SH-SY5Y (cell line): ENCODE data around the gene RILPL2.

ENCODE experiments used
- GATA2 ChIP-seq: IDR thresholded peaks from 2 replicates; pipeline ENCODE4 v1.6.1; 2011; ENCODE audit warnings: mild to moderate bottlenecking, low read depth, low read length
- GATA3 ChIP-seq: IDR thresholded peaks from 2 replicates; pipeline ENCODE4 v1.6.1; 2011; ENCODE audit warnings: low read depth, mild to moderate bottlenecking, low read length, moderate library complexity

RILPL2 gene

GRCh38 chr12:123390498-123391426 is 45.7 kb downstream of the RILPL2 start:
- TF ChIP-seq GATA3 (no peak), GATA2 (no peak)

DNA sequence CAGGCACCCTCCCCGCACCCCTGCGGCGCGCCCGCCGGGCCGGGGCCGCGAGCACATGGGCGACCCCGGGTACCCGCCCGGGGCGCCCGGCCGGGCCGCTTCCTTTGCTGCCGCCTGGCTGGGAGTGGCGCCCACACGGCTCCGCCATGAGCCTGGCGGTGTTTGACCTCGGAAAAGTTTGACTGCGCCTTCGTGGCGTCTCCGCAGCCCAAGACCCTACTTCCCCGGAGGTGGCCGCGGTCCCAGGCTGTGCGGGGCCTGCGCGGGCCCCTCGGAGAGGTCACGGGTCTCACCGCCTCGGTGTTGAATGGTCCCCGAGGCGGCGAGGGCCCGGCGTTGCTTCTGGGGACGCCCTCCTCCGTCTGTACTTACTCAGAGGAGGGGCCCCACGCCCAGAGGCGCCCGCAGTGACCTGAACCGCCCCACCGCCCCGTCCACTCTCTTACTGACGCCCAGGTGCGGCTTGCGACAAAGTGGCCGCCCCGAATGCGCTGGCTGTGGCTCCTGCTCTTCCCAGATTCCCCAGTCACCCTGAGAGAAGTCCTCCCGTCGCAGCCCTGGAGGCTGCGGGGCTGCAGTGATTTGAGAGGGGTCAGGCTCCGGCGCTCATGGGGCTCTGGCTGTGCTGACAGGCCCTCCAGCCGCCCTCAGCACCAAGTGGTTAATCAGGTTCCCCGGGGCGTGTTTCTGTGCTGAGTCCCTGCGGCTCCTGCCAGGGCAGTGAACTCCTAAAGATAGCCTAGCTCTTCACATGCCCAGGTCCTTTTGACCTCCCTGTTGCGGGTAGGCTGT is 46.7 kb downstream of the RILPL2 start:
- TF ChIP-seq GATA2 (no peak), GATA3 (no peak)

DNA sequence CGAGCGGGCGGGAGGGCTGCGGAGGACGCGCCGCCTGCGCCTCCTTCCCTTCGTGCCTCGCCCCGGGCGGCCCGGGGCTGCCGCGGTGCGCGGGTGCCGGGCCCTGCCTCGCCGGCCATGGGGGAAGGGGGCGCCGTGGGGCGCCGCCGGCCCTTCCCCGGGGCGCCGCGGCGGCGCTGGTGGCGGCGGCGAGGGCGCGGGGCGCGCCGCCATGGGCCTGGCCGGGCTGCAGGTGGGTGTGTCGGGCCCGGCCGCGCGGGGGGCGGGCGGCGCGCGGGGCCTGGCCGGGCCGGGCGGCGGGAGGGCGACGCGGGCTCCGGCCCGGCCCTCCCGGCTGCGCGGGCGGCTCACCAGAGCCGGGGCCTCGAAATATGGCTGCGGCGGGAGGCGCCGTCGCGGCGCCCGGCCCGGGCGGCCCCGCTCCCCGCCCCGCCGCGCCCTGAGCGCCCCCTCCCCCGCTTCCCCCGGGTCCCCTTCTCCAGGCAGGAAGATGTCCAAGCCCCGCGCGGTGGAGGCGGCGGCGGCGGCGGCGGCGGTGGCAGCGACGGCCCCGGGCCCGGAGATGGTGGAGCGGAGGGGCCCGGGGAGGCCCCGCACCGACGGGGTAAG is 47.4 kb downstream of the RILPL2 start:
- TF ChIP-seq GATA2: no peak
- no peak for TF ChIP-seq GATA3

DNA sequence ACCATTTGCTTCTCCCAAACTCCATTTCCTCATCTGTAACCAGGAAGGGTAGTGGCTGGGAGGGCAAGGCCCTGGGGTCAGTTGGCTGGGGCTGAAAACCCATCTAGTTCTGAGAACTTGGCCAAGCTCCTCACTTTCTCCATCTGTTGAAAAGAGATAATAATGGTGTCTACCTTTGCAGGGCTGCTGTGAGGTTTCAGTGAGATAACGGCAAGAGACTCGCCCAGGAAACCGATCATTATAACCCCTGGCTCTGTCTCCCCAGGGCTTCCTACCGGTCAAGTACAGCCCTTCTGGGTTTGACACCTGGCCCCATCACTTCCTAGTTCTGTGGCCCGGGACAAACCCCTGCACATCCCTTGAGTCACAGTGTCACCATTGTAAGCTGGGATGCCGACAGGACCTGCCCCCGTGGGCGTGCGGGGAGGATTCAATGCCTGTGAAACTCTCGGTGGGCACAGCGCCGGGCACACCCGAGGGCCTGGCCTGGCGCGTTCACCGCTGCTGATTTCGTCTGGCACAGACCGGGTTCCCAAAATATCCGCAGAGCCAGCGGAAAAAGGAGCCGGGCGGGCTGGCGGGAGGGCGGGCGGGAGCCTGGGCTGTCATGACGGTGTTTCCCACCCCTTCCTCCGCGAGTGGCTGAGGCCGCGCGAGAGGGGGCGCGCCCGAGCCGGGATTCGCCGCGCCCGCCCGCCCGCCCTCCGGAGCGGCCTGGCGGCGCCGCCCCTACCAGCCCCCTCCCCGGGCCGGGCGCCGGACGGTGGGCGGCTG is 48.1 kb downstream of the RILPL2 start:
- TF ChIP-seq GATA3 (no peak), GATA2 (no peak)

- TF ChIP-seq GATA3 (no peak), GATA2 (no peak)
Observed at GRCh38 chr12:123387508-123388176, 48.8 kb downstream of the RILPL2 start.

DNA sequence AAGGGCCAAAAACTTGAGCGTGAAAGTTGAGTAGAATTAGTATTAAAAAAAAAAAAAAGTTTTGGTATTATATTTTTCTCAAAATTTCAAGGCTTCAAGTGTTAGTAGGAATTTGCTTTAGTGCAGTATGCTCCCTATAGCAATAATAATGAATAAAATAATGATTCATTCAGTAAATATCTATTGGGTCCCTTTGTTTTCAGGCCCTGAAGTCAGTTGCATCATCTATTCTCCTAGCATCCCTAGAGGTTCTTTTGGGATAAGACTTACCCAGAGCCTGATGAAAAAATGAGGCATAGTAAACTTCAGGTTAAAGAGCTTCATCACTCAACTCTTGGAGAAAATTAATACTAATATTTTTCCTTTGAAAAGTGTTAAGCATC is 51.5 kb downstream of the RILPL2 start:
- TF ChIP-seq GATA3 (no peak), GATA2 (no peak)

DNA sequence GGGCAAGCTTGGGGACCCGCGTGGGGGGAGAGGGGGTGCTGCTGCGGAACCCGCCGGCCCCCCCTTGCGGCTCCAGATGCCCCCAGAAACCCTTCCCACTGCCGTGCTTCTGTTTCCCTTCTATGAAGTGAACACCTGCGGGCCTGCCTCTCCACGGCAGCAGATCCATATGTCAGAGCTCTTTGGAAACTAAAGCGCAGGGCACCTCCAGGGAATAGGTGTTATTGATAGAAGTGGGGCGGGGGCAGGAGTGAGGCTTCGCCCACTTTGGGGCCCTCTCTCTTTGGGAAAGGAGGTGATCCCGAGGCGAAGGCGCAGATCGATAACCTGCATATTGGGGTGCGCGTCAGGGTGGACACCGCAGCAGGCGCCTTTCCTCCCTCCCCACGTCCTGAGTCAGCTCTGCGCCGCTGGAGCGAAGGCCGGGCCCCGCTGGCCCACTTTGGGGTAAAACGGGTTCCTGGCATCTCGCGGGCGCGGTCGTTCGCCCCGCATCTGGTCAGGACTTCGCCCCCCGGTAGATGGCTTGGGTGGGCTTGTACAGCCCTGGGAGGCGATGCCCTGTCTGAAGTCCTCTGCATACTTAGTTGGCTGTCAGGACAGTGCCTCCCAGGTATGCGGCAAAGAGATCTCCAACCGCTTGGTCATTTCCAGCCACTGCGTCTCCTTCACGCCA is 52.0 kb downstream of the RILPL2 start:
- TF ChIP-seq GATA3 (no peak), GATA2 (no peak)

DNA sequence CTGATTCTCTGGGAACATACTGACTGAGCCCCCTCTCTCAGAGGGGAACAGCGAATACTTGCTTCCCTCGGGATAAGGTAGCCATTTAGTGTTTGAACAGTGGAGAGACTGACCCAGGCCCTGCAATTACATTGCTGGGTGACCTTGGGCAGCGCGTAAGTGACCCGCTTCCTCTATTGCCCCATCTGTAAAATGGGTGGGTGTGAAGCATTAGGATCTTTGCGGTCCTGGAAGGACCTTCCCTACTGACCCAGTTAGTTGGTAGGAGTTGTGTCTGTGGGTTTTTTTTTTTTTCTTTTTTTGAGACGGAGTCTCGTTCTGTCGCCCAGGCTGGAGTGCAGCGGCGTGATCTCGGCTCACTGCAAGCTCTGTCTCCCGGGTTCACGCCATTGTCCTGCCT is 53.8 kb downstream of the RILPL2 start:
- TF ChIP-seq GATA2 (no peak), GATA3 (no peak)

DNA sequence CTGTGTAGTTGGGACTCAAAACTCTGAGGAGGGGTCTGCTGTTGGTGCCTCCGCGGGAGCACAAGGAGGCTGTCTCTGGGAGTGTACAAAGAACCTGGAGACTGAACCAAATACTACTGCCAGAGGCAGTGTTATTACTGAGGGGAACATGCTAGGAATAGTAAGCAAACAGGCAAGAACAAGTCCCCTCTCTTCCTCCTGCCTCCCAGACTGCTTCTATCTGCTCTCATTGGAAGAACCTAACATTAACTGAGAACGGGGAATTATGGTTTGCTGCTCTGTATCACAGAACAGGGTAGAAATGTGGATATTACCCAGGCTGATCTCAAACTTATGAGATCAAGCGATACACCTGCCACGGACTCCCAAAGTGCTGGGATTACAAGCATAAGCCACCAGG is 57.1 kb downstream of the RILPL2 start:
- TF ChIP-seq GATA2 (no peak), GATA3 (no peak)

DNA sequence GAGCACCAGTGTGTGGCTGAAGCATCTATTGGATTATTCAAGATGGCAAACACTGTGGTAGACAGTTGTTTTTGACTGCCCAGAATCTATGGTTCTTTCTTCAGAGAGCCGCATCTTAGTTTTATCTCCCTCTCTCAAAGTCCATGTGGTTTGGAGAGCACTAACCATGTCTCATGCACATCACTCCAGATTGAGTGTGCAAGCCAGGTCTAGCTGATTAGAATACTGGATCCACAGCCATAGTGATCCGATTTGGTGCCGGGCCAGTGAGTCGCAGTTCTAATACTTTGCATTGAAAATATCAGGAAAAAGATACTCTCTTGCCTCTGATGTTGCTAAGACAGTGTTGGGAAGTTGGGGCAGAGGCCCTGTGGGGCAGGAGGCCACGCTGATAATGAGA is 67.3 kb downstream of the RILPL2 start:
- TF ChIP-seq GATA3 (no peak), GATA2 (no peak)

DNA sequence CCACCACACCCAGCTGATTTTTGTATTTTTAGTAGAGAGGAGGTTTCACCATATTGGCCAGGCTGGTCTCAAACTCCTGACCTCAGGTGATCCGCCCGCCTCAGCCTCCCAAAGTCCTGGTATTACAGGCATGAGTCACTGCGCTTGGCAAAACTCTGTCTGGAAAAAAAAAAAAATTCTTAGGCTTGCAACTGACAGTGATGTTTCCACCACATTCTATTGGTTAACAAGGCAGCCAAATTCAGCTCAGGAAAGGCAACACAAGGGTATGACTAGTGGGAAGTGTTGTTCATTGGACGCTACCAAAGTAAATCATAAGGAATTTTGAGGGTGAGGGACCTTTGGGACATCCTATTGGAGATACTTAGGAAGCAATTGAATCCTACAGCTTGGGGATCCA is 69.0 kb downstream of the RILPL2 start:
- TF ChIP-seq GATA3 (no peak), GATA2 (no peak)
